ENCODE measurements around the gene ABCA2.

ABCA2 gene

GRCh38 chr9:136974817-136975535, 53.1 kb downstream of the ABCA2 start:
- TF ChIP-seq, protein P1, sequence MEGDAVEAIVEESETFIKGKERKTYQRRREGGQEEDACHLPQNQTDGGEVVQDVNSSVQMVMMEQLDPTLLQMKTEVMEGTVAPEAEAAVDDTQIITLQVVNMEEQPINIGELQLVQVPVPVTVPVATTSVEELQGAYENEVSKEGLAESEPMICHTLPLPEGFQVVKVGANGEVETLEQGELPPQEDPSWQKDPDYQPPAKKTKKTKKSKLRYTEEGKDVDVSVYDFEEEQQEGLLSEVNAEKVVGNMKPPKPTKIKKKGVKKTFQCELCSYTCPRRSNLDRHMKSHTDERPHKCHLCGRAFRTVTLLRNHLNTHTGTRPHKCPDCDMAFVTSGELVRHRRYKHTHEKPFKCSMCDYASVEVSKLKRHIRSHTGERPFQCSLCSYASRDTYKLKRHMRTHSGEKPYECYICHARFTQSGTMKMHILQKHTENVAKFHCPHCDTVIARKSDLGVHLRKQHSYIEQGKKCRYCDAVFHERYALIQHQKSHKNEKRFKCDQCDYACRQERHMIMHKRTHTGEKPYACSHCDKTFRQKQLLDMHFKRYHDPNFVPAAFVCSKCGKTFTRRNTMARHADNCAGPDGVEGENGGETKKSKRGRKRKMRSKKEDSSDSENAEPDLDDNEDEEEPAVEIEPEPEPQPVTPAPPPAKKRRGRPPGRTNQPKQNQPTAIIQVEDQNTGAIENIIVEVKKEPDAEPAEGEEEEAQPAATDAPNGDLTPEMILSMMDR (IDR thresholded peaks at IDR 0.05; ENCODE audit: insufficient read depth, low read length, poor library complexity, severe bottlenecking) = no peak
- DNase-seq (ENCODE audit: extremely low read depth, insufficient read length) = no peak
- H3K36me3 ChIP-seq (ENCODE audit: control insufficient read depth, insufficient read depth, low read length) = no peaks in the 10 kb centered on the region
- H3K27me3 ChIP-seq (replicated peaks; ENCODE audit: control insufficient read depth, insufficient read depth, low read length) = peaks cover 2% of the 10 kb centered on the region; the same call in 1 of the 2 replicates
- H3K4me3 ChIP-seq (replicated peaks; ENCODE audit: low read depth, low read length) = no peak overlapping the region

DNA sequence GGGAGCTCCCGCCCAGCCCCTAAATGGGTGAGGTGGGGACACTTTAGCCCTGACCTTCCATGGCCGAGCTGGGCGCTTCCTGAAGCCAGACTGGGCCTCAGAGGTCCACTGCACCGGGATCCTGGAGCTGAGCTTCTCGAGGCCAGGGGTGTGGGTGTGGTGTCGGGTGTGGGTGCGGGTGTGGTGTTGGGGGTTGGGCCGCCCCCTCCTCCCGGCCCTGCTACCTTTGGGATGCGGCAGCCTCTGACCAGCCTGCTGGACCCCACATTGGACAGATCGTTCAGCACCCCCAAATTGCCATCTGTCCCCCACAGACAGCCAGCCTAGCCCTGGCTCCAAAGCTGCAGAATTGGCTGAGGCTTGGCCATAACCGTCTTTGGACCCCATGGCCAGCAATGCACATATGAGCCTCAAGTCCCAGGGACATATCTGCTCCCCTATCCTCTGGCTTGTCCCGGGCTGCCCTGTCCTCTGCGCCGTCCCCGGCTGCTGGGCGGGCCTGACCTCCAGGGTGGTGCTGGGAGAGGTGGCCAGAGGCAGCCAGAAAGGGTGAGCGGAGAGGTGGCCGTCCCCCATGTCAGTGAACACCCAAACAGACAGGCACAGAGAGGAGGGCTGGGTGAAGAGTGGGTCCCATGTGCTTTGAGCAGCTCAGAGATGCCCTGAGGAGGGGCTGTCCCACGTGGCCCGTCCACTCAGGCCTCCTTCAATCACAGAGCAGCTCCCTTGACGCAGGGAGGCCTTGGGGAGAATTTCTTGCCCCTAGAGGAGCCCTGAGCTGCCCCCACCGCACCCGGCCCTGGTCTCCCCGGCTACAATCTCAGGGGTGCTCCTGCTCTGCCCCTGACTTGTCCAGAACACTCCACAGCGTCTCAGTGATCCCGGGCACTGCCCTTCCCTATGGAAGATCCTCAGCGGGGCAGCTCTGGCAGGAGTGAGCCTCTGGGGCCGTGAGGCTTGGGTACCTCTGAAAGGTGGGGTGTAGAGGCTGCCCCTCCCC, 54.1 kb downstream of the ABCA2 start:
- H3K4me3 ChIP-seq (replicated peaks; ENCODE audit: low read depth, low read length) = no peak overlapping the region
- H3K36me3 ChIP-seq (ENCODE audit: control insufficient read depth, insufficient read depth, low read length) = no peaks in the 10 kb centered on the region
- no peak for DNase-seq (ENCODE audit: extremely low read depth, insufficient read length)
- TF ChIP-seq, protein P1 (IDR thresholded peaks at IDR 0.05; ENCODE audit: insufficient read depth, low read length, poor library complexity, severe bottlenecking) = no peak
- H3K27me3 ChIP-seq (replicated peaks; ENCODE audit: control insufficient read depth, insufficient read depth, low read length) = peaks cover 2% of the 10 kb centered on the region; the same call in 1 of the 2 replicates

DNA sequence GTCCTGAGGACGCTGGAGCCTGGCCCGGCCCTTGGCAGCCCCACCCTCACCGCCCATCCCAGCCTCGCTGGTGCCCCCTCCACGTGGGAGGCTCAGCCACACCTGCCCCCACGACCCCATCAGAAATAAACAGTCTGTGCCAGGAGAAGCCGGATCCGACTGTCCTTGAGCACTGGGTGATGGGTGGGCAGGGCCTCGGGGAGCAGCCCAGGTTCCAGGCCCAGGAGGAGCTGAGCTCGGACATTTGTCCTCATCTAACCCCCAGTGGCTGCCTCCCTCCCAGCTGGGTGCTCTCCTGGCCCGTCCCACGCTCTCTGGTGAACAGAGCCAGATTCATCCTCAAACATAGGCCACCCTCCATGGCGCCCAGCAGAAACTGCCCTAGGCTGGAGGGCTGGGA, 55.3 kb downstream of the ABCA2 start:
- no peak for DNase-seq (ENCODE audit: extremely low read depth, insufficient read length)
- H3K27me3 ChIP-seq (replicated peaks; ENCODE audit: control insufficient read depth, insufficient read depth, low read length) = peaks cover 2% of the 10 kb centered on the region; the same call in 1 of the 2 replicates
- no peak overlapping the region for H3K4me3 ChIP-seq (replicated peaks; ENCODE audit: low read depth, low read length)
- no peaks in the 10 kb centered on the region for H3K36me3 ChIP-seq (ENCODE audit: control insufficient read depth, insufficient read depth, low read length)
- TF ChIP-seq, protein P1 (IDR thresholded peaks at IDR 0.05; ENCODE audit: insufficient read depth, low read length, poor library complexity, severe bottlenecking) = no peak

- DNase-seq (ENCODE audit: extremely low read depth, insufficient read length) = no peak
- TF ChIP-seq, protein P1 (IDR thresholded peaks at IDR 0.05; ENCODE audit: insufficient read depth, low read length, poor library complexity, severe bottlenecking) = no peak
- H3K4me3 ChIP-seq (replicated peaks; ENCODE audit: low read depth, low read length) = no peak overlapping the region
- peaks cover 2% of the 10 kb centered on the region; the same call in 1 of the 2 replicates for H3K27me3 ChIP-seq (replicated peaks; ENCODE audit: control insufficient read depth, insufficient read depth, low read length)
- H3K36me3 ChIP-seq (ENCODE audit: control insufficient read depth, insufficient read depth, low read length) = no peaks in the 10 kb centered on the region
These were observed 55.7 kb downstream of the ABCA2 start for GRCh38 chr9:136972335-136972734.

- TF ChIP-seq, protein P1 (IDR thresholded peaks at IDR 0.05; ENCODE audit: insufficient read depth, low read length, poor library complexity, severe bottlenecking) = no peak
These were observed 56.3 kb downstream of the ABCA2 start for GRCh38 chr9:136971746-136972145.

More at GRCh38 chr9:136971746-136972145, 56.3 kb downstream of the ABCA2 start:
- Histone ChIP-seq H3K36me3 (ENCODE audit: control insufficient read depth, insufficient read depth, low read length) (no peaks in the 10 kb centered on the region), H3K4me3 (replicated peaks; ENCODE audit: low read depth, low read length) (no peak overlapping the region), H3K27me3 (replicated peaks; ENCODE audit: control insufficient read depth, insufficient read depth, low read length) (peaks cover 2% of the 10 kb centered on the region; the same call in 1 of the 2 replicates)
- no peak for DNase-seq (ENCODE audit: extremely low read depth, insufficient read length)

All from GM06990 (cell line).